ENCODE data around the gene GPD2. TPM values are rescaled to one million over a fixed set of nuclear protein-coding genes. Genes with fewer than 3 reads are reported as not detected.

Gene GPD2
- total RNA-seq, 4 donors from 2014 or later = 78.0 to 127 (median 105) TPM

Other genes with a start within 250 kb of the GPD2 start
- 1 to 10 TPM; 4.2 to 7.5 (median 5.0) TPM for gene NR4A2, start 103.7 kb upstream of the GPD2 start, total RNA-seq